Effector CD4-positive, alpha-beta T cell (primary cell): Measurements from ENCODE around the gene ATP7B.
"Not testable (repeated sequence)": the region's sequence is repeated elsewhere in the genome, so short reads cannot be mapped to it uniquely, and the experiment has no call there.

Experiments
- DNase-seq: peaks from one replicate; pipeline ENCODE4 v3.0.0-alpha.2; 2020

ATP7B gene

DNA sequence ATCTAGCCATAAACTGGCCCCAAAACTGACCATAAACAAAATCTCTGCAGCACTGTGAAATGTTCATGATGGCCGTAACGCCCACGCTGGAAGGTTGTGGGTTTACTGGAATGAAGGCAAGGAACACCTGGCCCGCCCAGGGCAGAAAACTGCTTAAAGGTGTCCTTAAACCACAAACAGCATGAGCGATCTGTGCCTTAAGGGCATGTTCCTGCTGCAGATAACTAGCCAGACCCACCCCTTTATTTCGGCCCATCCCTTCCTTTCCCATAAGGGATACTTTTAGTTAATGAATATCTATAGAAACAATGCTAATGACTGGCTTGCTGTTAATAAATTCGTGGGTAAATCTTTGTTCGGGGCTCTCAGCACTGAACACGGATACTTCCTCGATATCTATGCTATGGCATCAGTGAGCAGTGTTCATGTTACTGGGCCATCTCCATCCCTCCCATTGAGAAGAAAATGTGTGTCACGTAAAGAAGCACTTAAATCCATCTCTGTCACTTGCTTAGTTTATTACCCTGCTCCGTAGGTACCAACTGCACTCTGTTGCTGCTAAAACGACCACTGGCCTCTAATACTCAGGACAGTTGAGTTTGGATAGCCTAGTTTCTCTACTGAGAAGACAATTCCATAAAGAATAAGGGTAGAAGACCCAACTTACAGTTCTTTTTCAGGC lies 5.3 kb downstream of the ATP7B start:
- DNase-seq = no peak

DNA sequence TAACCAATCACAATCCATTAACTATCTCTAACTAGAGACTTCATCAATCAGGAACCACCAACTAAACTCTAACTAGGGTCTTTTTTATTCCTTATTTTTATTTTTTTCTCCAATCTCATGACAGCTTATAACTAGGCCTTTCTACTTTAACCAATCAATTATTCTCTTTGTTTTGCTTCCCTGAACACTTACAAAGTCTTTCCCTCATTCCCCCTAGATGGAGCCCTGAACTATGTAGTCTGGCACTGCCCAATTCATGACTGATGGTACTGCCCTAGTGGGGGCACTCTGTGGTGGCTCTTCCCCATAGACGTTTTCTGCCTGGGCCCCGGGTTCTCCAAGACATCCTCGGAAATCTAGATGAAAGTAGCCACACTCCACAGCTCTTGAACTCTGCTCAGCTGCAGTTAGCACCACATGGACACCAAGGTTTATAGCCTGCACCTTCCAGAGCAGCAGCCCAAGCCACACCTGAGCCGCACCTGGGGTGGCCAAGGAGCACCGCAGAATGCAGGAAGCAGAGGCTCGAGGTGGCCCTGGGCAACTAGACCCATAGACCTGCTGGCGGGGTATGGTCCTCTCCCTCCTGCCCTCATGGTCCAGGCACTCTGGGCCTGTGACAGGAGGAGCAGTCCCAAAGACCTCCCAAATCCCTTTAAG lies 6.6 kb downstream of the ATP7B start:
- DNase-seq = no peak

DNA sequence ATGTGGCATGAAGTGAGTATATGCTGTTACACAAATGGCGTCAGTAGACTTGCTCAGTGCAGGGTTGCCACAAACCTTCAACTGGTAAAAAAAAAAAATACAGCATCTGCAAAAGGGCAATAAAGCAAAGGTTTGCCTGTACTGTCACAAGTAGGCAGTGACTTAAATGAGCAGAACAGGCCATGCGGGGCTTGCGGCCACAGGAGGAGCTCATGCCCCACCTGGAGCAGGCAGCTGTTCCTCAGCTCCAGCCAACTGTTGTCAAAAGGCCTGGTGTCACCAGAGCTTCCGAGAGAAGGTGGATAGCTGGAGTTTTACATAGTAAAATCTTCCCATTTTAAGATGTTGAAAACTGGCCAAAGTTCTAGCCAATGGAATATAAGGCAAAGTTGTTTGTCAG lies 7.7 kb downstream of the ATP7B start:
- DNase-seq = no peak

DNA sequence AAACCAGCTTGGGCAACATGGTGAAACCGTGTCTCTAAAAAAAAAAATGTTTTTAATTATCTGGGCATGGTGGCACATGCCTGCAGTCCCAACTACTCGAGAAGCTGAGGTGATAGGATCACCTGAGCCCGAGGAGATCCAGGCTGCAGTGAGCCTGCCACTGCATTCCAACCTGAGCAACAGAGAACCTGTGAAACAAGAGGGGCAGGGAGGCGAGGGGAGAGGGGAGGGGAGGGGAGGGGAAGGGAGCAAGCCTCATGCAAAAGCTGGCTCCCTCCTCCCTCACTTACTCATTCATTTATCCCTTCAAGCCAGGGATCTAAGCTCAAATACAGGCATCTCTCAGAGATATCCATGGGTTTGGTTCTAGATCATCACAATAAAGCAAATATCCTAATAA lies 8.9 kb downstream of the ATP7B start:
- DNase-seq = no peak

DNA sequence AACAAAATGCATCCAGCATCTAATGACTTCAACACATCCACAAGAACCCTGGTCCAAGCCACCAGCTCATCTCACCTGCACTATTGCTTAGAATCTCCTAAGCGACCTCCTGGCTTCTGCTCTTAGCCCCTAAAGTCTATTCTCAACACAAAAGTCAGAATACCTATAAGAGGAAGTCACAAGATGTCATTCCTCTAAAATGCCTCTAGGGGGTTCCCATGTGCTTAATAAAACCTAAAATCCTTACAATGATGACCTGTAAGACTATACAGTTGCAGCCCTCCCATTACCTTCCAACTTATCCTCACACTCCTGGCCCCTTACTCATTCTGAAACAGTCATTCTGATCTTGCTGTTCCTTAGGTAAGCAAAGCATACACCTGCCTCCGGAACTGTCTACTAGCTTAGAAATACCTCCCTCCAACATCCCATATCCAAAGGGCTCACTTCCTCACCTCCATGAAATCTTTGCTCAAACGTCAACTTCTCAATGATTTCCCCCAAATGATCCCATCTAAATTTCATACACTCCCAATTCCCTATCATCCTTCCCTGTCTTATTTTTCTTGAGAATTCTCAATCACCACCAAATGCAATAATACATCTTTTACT lies 10.0 kb downstream of the ATP7B start:
- DNase-seq = no peak

DNA sequence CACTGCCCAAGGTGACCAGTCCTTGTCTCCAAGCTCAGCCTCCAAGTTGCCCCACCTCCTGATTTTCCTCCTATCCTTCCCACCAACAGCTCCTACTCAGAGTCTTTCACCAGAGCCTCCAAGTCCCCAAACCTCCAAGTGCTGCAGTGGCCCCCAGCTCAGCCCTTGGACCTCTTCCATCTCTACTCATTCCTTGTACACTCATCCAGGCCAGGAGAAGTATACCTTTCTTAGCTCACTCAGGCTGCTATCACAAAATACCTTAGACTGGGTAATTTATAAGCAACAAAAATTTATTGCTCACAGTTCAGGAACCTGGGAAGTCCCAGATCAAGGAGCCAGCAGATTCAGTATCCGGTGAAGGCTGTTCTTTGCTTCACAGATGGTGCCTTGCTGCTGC lies 11.3 kb downstream of the ATP7B start:
- DNase-seq = no peak

DNA sequence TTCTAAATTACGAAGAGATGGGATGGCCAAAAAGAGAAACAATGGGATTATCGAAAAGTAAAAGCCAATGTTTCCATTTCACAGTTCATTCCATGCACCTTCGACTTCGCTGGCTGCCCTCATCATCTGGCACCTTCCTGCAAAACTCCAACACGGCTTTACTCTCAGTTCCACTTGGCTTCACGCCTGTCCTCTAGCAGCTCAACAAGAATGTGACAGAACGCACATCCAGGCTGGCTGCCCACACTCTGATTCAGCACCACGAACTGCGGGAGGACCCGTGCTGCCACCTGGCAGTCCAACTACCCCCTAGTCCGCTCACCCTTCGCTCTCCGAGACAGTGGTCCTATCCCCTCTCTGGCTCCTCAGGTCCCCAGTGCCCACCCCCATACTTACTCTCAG lies 11.7 kb downstream of the ATP7B start:
- no peak for DNase-seq

DNA sequence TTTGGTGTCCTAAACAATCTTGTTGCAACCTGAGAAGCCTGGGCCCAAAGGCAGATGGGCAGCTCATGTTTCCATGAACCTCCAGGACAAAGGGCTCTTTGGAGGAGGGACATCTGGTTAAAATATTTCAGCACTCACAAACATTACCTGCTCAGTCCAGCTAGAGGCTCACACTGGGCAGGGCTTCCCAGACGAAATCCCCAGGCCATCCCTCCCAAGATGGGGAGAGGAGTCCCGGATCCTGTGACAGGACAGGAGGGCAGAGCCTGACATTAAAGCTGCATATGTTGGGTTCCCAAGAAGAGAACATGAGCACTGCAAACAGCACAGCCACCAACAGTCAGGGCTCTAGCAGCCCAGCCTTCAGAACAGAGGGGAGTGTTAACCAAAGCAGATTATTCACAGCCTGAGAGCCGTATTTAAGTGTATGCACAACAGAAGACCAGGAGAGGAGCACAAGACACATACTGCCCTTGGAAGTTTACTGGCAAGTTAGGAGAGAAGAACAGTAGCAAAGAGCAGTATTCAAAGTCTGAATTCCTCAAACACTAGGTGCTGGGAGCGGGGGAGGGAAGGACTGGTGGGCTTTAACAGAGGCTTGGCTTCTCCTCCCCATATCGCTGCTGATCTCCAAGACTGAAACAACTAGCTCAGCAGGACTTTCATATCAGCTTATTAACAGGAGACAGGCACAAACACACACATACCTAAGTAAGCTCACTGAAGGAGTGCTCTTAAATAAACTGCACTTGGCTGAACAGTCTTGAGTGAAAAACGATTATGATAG lies 12.3 kb downstream of the ATP7B start:
- no peak for DNase-seq

DNA sequence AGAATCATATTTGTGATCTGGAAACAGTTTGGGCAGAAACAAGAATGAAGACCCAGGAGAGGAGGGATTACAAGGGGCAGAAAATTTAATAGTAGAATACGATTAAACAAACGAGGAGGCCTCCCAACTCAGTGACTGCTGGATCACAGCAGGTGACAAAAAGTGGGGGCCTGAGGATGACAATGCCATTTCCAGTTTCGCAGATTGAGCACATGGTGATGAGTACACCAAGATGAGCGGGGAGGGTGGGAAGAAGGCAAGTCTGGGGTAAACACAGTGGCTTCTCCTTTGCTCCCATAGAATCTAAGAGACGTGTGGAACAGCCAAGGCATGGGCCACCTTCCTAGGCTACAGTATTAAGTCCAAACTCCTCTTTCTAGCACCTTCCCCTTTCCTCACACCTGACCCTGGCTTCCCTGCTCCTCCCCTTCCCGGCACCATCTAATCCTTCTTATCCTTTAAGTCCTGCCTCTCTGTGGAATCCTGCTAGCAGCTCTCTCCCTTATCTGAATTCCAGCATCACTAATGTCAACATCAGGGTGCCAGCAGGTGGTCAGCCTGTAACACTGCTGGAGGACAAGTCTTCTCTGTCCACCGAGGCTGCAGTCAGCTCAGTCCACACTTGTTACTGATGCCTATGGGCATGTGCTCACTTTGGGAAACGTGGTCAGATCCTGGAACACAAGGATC lies 13.5 kb downstream of the ATP7B start:
- no peak for DNase-seq

DNA sequence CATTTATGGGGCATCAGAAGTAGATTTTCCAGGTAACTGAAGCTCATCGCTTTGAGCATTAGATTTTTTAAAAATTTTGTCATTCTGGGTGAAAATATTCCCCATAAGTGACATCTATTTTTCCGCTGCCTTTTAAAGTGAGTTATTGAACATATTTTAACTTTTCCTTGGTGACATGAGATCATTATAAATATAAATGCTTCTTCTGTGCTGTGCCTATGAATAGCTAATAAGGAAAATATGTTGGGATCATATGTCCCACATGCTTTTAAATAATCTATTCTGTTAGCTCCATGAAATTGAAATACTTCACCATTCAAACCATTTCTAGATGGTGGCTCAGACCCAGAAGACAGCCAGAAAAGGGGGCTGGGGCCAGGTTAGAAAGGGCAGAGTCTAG lies 14.1 kb downstream of the ATP7B start:
- no peak for DNase-seq

DNA sequence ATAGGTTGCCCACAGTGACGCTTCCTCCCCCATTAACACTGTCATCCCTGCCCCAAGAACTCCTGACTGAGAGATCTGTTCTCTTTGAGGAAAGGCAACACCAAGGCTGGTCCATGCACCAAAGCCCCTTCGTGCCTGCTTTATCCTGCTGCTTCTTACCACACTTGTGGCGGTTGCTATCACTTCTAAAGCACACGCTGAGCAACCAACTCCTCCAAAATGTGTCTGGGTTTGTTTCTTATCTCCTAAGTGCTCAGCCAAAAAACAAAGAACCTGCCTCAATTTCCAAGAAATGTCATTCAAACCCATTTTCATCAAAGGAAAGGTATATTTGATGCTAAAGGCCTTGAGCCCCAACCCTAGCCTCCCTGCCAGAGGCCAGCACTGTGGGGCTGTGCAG lies 14.6 kb downstream of the ATP7B start:
- DNase-seq = no peak

DNA sequence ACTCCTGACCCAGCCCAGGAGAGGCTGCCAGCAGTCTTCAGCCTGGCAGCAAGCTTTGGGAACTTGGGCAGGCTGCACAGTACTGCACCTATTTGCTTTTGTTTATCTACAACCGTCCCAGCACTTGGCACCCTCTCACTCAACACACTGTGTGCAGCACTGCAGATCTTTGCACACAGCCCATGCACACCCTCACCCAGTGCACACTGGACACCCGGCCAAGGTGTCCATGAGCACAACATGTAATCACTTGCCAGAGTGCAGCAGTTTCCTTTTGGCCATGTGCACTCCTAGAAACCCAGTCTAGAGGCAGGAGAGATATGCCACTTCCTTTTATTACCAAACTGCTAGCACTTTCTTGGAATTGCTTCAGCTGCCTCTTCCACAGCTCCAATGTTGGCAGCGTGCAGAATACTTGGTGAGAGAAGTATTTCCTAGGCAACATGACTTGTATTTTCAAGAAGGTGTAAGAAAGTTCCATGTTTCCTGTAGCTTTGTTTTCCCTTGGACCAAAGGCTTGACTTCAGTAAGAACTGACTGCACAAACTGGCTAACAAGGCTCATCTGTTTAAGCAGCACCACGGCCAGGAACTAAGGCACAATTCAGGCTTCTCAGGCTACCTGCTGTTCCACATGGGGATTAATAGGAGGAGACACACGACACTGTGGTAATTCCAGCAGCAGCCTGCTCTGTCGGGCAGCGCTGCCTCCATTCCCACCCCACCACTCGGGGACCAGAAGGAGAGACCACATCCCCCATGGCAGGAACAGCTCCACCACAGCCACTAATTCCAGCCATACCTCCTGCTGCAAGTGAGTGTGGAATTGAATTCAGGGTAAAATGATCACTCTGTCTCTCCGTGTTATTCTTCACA lies 15.3 kb downstream of the ATP7B start:
- DNase-seq = no peak

DNA sequence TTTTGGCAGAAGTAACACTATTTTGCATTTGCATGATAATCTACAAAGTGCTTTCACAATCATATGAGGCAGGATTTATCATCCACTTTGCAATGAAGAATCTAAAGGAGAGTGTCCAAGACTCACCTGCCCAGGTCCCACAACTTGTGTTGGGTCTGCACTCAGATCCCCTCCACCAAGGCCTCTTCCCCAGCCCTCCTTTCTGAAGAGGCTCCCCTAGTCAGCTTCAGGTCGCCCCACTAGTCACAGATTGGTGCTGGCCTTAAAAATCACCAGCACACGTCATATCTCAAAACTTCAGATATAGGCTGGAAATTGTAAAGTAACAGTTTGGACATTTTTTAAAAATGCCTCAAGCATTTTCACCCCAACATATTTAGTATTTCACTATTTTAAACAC lies 17.5 kb downstream of the ATP7B start:
- no peak for DNase-seq

DNA sequence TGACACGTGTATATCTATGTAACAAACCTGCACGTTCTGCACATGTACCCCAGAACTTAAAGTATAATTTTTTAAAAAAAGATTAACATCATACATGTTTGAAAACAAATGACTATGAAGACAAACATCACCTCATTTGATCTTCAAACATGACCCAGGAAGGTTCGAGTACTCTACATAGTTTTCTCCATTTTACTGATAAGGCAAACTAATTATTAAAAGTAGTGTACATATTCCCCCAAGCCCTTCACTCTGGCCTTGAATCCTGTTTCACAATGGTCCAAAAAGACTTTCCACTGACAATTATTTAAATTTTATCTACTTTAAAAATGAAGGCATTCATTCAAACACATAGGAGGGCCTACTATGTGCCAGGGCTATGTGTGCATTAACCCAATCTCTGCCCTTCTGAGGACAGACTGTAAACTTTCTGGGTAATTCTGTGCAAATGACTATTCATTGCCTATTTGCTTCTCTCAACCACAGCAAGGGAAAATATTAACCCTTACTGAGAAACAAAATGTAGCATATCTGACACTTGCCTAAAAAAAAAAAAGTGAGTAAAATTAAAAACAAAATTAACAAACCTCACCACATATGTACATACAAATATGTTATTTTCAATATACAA lies 22.1 kb downstream of the ATP7B start:
- no peak for DNase-seq

DNA sequence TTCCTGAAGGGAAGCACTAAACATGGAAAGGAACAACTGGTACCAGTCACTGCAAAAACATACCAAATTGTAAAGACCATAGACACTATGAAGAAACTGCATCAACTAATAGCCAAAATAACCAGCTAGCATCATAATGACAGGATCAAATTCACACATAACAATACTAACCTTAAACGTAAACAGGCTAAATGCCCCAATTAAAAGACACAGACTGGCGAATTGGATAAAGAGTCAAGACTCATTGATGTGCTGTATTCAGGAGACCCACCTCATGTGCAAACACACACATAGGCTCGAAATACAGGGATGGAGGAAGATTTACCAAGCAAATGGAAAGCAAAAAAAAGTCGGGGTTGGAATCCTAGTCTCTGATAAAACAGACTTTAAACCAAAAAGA lies 26.3 kb downstream of the ATP7B start:
- not testable (repeated sequence) for DNase-seq

DNA sequence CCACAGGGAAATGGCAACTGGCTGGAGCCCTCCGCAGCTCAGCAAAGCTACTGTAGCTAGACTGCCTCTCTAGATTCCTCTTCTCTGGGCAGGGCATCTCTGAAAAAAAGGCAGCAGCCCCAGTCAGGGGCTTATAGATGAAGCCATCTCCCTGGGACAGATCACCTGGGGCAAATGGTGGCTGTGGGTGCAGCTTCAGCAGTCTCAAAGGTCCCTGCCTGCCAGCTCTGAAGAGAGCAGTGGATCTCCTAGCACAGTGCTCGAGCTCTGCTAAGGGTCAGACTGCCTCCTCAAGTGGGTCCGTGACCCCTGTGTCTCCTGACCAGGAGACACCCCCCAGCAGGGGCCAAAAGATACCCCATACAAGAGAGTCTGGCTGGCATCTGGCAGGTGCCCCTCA lies 28.0 kb downstream of the ATP7B start:
- not testable (repeated sequence) for DNase-seq

DNA sequence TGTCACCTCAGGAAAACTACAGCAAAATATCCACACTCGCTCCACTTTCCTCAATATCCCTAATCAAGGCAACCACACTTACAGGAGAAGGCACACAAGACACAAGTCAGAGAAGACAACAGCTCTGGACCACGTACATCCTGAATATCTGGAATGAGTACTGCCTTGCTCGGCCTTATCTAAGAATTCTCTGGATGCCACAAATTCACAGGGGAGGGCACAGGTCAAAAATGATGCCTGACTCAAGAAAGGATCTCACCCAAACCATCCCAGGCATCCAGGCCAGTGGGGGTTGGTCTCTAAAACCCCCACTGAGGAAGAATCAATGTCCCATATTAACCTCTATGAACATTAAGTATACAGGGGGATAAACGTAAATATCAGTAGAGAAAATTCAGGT lies 29.9 kb downstream of the ATP7B start:
- DNase-seq = no peak

DNA sequence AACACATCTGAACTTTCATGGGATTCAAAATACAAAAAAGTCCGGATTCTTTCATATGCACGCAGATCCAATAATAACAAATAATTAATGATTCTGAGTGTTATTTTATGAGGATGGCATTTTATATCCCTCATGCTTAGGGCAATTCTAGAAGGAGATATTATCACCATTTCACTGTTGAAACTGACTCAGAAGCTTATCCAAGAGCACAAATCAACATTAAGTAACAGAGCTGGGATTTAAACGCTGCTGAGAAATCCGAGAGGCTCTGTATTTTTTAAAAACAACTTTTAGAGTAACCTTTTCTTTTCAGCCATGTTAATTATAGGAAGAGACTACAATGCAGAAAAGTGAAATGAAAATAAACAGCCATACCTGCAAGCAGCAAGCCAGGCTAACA lies 30.3 kb downstream of the ATP7B start:
- no peak for DNase-seq

DNA sequence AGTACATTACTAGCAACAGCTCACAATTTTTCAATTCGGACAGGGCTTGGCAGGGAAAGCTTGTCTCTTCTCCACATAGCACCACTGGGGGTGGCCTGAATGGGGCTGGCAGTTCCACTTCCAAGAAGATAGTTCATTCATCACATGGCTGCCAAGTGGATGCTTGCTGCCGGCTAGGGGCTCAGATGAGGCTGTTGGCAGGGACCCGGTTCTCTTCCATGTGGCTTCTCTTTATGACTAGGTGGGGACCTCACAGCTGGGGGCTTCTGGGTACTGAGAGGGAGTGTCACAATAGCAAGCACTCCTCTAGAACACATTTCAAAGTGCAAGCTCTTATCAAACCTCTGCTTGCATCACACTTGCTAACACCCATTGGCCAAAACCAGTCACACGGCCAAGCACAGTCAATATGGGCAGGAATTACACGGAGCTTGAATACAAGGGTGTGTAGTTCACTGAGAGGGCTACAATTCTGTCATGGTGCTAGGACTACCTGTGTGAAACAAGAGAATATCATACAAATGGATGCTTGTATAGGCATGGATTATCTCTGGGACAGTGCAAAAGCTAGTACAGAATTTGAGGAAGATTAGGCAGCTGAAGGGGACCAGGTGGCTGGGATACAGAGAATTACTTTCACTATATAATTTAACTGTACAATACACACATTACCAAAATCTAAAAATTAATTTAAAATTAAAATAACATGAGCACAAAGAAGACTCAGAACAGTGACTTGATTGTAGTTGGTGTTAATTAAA lies 32.3 kb downstream of the ATP7B start:
- DNase-seq = no peak

DNA sequence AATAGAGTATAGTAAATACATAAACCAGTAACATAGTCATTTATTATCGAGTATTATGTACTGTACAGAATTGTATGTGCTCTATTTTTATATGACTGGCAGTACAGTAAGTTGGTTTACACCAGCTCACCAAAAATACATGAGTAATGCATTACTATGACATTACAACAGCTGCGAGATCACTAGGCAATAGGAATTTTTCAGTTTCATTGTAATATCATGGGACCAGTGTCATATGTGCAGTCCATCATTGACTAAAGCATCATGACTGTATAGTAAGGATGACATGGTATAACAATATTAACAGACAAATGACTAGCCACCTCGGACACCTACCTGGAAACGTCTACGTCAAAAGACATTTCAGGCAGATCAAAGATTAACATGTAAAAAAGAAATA lies 33.6 kb downstream of the ATP7B start:
- no peak for DNase-seq

DNA sequence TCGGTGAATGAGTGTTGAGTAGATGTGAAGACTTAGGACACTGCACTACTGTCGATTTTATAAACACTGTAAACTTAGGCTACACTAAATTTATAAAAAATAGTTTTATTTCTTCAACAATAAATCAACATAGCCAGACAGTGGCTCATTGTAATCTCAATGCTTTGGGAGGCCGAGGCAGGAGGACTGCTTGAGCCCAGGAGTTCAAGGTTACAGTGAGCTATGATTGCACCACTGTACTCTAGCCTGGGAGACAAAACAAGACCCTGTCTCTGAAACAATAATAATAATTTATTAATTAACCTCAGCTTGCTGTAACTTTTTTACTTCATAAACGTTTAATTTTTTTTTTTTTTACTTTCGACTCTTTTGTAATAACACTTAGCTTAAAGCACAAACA lies 34.4 kb downstream of the ATP7B start:
- DNase-seq = no peak
